K562 (cell line): ENCODE data around the gene CELA3B. TPM values are rescaled to one million over a fixed set of nuclear protein-coding genes. Genes with fewer than 3 reads are reported as not detected.

Experiments
- BCOR ChIP-seq: fragments of 450-650 bp; IDR thresholded peaks from 2 replicates; pipeline ENCODE4 v1.6.1; 2016
- CBX3 ChIP-seq, 2 experiments: IDR thresholded peaks; 1 replicate in 1 of 2; 2 replicates in 1 of 2; pipeline ENCODE4 v1.6.1; 2012; ENCODE audit warnings: inconsistent platforms in 2 of 2, low read length in 2 of 2, borderline replicate concordance in 1 of 2, control low read depth in 1 of 2
- CREM ChIP-seq: IDR thresholded peaks from 2 replicates; pipeline ENCODE4 v1.6.1; 2014; ENCODE audit warnings: antibody characterized with exemption, low read depth
- EP400 ChIP-seq: fragments of 450-650 bp; IDR thresholded peaks from 2 replicates; pipeline ENCODE4 v1.6.1; 2017; ENCODE audit warnings: antibody characterized with exemption, mild to moderate bottlenecking, moderate library complexity
- ETS1 ChIP-seq: conservative IDR thresholded peaks from 2 replicates; pipeline ENCODE4 v1.6.1; 2011; ENCODE audit warnings: low read depth, mild to moderate bottlenecking, low read length; ENCODE audit not compliant: control insufficient read depth
- HSF4 ChIP-seq: fragments of 250-450 bp; sonication (Bioruptor Pico); IDR thresholded peaks from 2 replicates; pipeline ENCODE4 v2.1.2; 2022; ENCODE audit warnings: mild to moderate bottlenecking, moderate library complexity, borderline replicate concordance
- MYNN ChIP-seq, 2 experiments: sonication (generic); formaldehyde crosslinking in 1 of 2; IDR thresholded peaks; 2 replicates each; pipeline versions ENCODE4 v1.5.0 to v1.6.1; 2016 to 2020; ENCODE audit warnings: antibody characterized with exemption in 1 of 2, missing genetic modification reagents in 1 of 2
- NEUROD1 ChIP-seq: fragments of 150-350 bp; IDR thresholded peaks from 2 replicates; pipeline ENCODE4 v1.6.1; 2014; ENCODE audit warnings: borderline replicate concordance, low read length, low read depth; ENCODE audit not compliant: partially characterized antibody
- NR2C1 ChIP-seq, 2 experiments: fragments of 450-650 bp; IDR thresholded peaks; 2 replicates each; pipeline ENCODE4 v1.6.1; 2017; ENCODE audit warnings: mild to moderate bottlenecking in 2 of 2, antibody characterized with exemption in 1 of 2, inconsistent platforms in 1 of 2, missing compliant biosample characterization in 1 of 2, missing genetic modification characterization in 1 of 2
- PBX2 ChIP-seq, 2 experiments: IDR thresholded peaks in 1 of 2; conservative IDR thresholded peaks in 1 of 2; 2 replicates each; pipeline ENCODE4 v1.6.1; 2016; ENCODE audit warnings: low read depth in 2 of 2, mild to moderate bottlenecking in 1 of 2, missing compliant biosample characterization in 1 of 2, missing genetic modification characterization in 1 of 2, moderate library complexity in 1 of 2
- POLR2G ChIP-seq: fragments of 200-400 bp; formaldehyde crosslinking; IDR thresholded peaks from 2 replicates; pipeline ENCODE4 v1.6.1; 2017; ENCODE audit warnings: low read depth, mild to moderate bottlenecking, antibody characterized with exemption, low read length, moderate library complexity
- PTBP1 ChIP-seq: fragments of 200-400 bp; formaldehyde crosslinking; IDR thresholded peaks from 2 replicates; pipeline ENCODE4 v1.6.1; 2017; ENCODE audit warnings: low read depth, low read length
- RAD51 ChIP-seq: fragments of 450-650 bp; IDR thresholded peaks from 2 replicates; pipeline ENCODE4 v1.7.1; 2016; ENCODE audit warnings: low read depth, mild to moderate bottlenecking, borderline replicate concordance
- SAP30 ChIP-seq: fragments of 200-600 bp; sonication (generic); IDR thresholded peaks from 2 replicates; pipeline ENCODE4 v1.6.1; 2012; ENCODE audit warnings: borderline replicate concordance, low read depth, mild to moderate bottlenecking, moderate library complexity, low read length, control low read depth, inconsistent platforms; ENCODE audit not compliant: insufficient read depth, poor library complexity, severe bottlenecking
- SMC3 ChIP-seq: conservative IDR thresholded peaks from 2 replicates; pipeline ENCODE4 v1.6.1; 2011; ENCODE audit warnings: low read depth, low read length, improper control_type of control experiment; ENCODE audit not compliant: insufficient read depth
- TFE3 ChIP-seq: fragments of 450-650 bp; formaldehyde crosslinking; IDR thresholded peaks from 2 replicates; pipeline ENCODE4 v1.4.0; 2020; ENCODE audit warnings: mild to moderate bottlenecking, mixed read lengths
- ZNF146 ChIP-seq: IDR thresholded peaks from one replicate; pipeline ENCODE4 v1.6.1; 2018; ENCODE audit warnings: missing compliant biosample characterization; ENCODE audit not compliant: unreplicated experiment
- ZNF282 ChIP-seq: sonication (generic); formaldehyde crosslinking; IDR thresholded peaks from 2 replicates; pipeline ENCODE4 v1.8.1; 2023; ENCODE audit warnings: missing genetic modification reagents
- ZNF316 ChIP-seq: fragments of 450-650 bp; IDR thresholded peaks from 2 replicates; pipeline ENCODE4 v1.6.1; 2016
- ZZZ3 ChIP-seq: fragments of 450-650 bp; IDR thresholded peaks from 2 replicates; pipeline ENCODE4 v1.6.1; 2016; ENCODE audit warnings: antibody characterized with exemption, mild to moderate bottlenecking, moderate library complexity
- polyA plus RNA-seq, 8 experiments: library from polyadenylated mRNA; depleted of rRNA in 4 of 8; stranded (reverse) in 5 of 8; unstranded in 3 of 8; fragments of >200 nt; fragmentation: Nextera tagmentation in 2 of 8; fragmentation: Illumina TruSeq in 1 of 8; extraction: Ambion mirVana in 2 of 8; extraction: Trizol in 1 of 8; gene quantifications; 2 replicates each; pipeline versions ENCODE4 v1.2.1 to v1.2.3, GENCODE V29; 2011 to 2014; ENCODE audit warnings: inconsistent platforms in 1 of 8, missing spikeins in 1 of 8
- total RNA-seq, 7 experiments: library from RNA; depleted of rRNA in 6 of 7; stranded (reverse); fragments of >200 nt in 6 of 7; fragmentation: Illumina TruSeq in 2 of 7; extraction: Trizol in 2 of 7; gene quantifications; 2 replicates each; pipeline versions ENCODE4 v1.2.1 to v1.2.3, GENCODE V29; 2011 to 2021; ENCODE audit warnings: low replicate concordance in 1 of 7

The CELA3B gene
- total and polyA plus RNA-seq, 9 of the 15 experiments (the other 6 are each of a cell fraction or from before 2014, with no cell fraction given): 3.1 TPM; not detected in 8

- TF ChIP-seq ETS1 (no peak), MYNN (IDR thresholded peaks at IDR 0.05) (peak; percentile 50; the same call in 1 of the 2 replicates), MYNN (CRISPR knock-in tag; IDR thresholded peaks at IDR 0.05) (no peak), ZNF282 (CRISPR knock-in tag) (no peak), CBX3 (IDR thresholded peaks at IDR 0.05; ENCODE audit: borderline replicate concordance in 1 of 2, low read length in 2 of 2) (peak in 1 of 2 experiments; percentile 15; a peak in 1 of 3 replicates), NR2C1 (IDR thresholded peaks at IDR 0.05) (0 out of 2 replicates have a peak, but pooled peaks have one; percentile 46), NR2C1 (tag; IDR thresholded peaks at IDR 0.05) (peak; percentile 65), NEUROD1 (no peak), PTBP1 (no peak), ZNF146 (CRISPR knock-in tag) (no peak), SAP30 (no peak), PBX2 (CRISPR knock-in tag; IDR thresholded peaks at IDR 0.05; ENCODE audit: low read depth) (no peak), PBX2 (tag; conservative IDR thresholded peaks at IDR 0.05; ENCODE audit: low read depth) (no peak), BCOR (no peak; the same call in 1 of the 2 replicates), RAD51 (no peak), POLR2G (peak; percentile 96), CREM (peak; percentile 74), EP400 (peak; percentile 93), HSF4 (no peak), ZNF316 (peak; percentile 27; the same call in 1 of the 2 replicates), SMC3 (peak; percentile 17; the same call in 1 of the 2 replicates), ZZZ3 (no peak), TFE3 (CRISPR knock-in tag) (no peak)
Measured at GRCh38 chr1:22025368-22026155, 48.7 kb downstream of the CELA3B start (continued).
